Left hindlimb (tissue), 1 donor: ENCODE measurements around the gene NOD2.

Experiments used
- DNase-seq: peaks from one replicate; pipeline ENCODE4 v3.0.0-alpha.2; 2018

Gene NOD2

GRCh38 chr16:50718061-50718760, 24.8 kb downstream of the NOD2 start:
- no peak for DNase-seq

- DNase-seq, result no peak
Observed at GRCh38 chr16:50718761-50719400, 25.5 kb downstream of the NOD2 start.

GRCh38 chr16:50719401-50720337, 26.3 kb downstream of the NOD2 start:
- DNase-seq, result no peak

- no peak for DNase-seq
Observed at GRCh38 chr16:50721549-50722404, 28.4 kb downstream of the NOD2 start.

- no peak for DNase-seq
Observed at GRCh38 chr16:50722405-50722737, 29.0 kb downstream of the NOD2 start.

GRCh38 chr16:50722960-50723359, 29.6 kb downstream of the NOD2 start:
- DNase-seq, result no peak

- DNase-seq, result no peak
Observed at GRCh38 chr16:50724306-50724705, 30.9 kb downstream of the NOD2 start.

GRCh38 chr16:50731130-50731988, 38.0 kb downstream of the NOD2 start:
- DNase-seq, result no peak

- no peak for DNase-seq
Observed at GRCh38 chr16:50731989-50732832, 38.8 kb downstream of the NOD2 start.

- no peak for DNase-seq
Observed at GRCh38 chr16:50733468-50733867, 40.1 kb downstream of the NOD2 start.

- no peak for DNase-seq
Observed at GRCh38 chr16:50735629-50736122, 42.3 kb downstream of the NOD2 start.

GRCh38 chr16:50736448-50736847, 43.0 kb downstream of the NOD2 start:
- DNase-seq, result no peak

- DNase-seq, result no peak
Observed at GRCh38 chr16:50737420-50737959, 44.1 kb downstream of the NOD2 start.

GRCh38 chr16:50739031-50739430, 45.6 kb downstream of the NOD2 start:
- no peak for DNase-seq

- DNase-seq, result no peak
Observed at GRCh38 chr16:50740736-50741135, 47.3 kb downstream of the NOD2 start.

- no peak for DNase-seq
Observed at GRCh38 chr16:50741225-50741780, 47.9 kb downstream of the NOD2 start.

- peak; percentile 100 for DNase-seq
Observed at GRCh38 chr16:50741781-50742575, 48.6 kb downstream of the NOD2 start, which contains the start of gene CYLD. Gene CYLD, plus strand, starts transcription at chr16:50742086. Its CDS starts 7,613 bp downstream, at chr16:50749699.

GRCh38 chr16:50742576-50743200, 49.3 kb downstream of the NOD2 start:
- no peak for DNase-seq
